GM19372 (cell line): ENCODE results near the gene ITGA1.

ENCODE experiments used
- ATAC-seq: cut with Tn5 transposase; IDR thresholded peaks from one replicate; pipeline ENCODE4 v1.9.1; 2021; ENCODE audit warnings: mild to moderate bottlenecking, low read depth, moderate library complexity; ENCODE audit not compliant: unreplicated experiment

ITGA1 gene

DNA sequence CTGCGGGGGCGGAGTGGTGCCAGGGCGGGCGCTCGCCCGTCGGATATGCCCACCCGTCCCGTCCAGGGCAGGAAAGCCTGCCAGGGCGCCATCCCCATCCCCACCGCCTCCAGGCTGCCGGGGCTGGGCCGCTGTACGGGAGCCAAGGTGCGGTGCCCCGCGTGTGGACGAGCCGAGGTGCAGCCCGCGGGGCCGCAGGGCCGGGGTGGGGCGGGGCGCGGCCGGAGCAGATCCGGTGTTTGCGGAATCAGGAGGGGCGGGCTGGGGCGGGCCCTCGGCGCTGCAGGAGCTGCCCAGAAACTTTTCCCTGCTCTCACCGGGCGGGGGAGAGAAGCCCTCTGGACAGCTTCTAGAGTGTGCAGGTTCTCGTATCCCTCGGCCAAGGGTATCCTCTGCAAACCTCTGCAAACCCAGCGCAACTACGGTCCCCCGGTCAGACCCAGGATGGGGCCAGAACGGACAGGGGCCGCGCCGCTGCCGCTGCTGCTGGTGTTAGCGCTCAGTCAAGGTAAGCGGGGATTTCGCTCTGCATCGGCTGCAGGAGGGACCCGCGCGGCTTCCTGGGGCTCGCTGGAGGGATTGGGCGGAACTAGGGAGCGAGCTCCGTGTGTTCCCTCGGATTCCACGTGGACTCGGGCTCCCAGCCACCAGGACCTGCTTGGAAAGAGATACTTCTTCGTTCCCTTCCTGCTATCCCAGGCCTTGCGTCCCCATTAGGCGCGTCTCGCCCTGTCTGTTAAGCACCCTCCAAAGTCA, 201.5 kb downstream of the ITGA1 start, which contains the start of gene ITGA2:
ITGA2 (plus strand) TSS at position 328 of the 756 bp plus-strand sequence; CDS start at position 445, 117 bp downstream.
- ATAC-seq = peak; percentile 58

DNA sequence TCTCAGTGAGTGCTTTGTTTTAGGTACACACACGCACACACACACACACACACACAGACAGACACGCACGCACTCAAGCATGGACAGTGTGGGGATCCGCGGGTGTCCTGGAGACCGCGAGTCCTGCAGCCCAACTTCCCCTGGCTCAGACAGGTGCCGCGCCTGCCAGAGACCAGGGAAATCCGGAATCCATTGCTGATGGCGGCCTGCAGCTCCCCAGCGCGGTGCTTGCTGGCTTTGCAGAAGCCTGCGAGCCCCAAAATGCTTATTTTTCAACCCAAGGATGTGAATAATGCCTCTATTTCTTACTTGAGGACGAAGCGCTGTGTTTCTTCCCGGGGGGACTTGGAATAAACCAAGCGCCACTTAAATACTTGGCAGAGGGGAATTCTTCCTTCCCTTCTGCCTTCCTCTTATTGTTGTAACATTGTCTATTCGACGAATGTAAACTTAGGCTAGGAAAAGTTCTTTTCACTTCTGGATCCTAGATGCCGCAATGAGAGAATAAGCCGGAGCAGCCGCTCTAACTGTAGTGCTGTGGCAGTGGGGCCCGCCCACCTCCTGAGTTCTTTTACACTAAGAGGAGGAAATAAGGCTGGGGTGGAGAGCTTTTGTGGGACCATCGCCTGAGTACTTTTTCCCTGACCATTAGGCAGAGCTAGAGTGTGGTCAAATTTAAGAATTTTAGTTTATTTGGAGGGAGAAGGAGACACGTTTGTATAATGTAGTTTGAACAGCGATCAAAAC, 202.2 kb downstream of the ITGA1 start:
- peak; percentile 16 for ATAC-seq

DNA sequence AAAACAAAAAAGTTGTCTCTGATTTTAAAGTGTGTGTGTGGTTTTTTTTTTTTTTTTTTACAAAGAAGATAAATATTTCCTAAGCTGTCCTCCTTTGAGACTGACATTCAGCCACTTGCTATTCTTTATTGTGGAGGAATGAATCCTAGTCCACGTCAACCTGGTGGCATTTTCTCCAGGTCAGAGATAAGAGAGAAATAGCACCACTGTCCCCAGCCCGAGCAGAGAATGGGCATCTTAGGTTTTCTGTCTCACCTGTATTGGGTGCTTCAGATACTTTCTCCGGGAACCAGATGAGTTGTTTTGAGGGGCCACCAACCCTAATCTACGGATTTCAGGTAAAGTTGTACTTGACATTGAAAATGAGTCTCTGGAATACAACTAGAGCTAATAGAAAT, 202.8 kb downstream of the ITGA1 start:
- no peak for ATAC-seq

DNA sequence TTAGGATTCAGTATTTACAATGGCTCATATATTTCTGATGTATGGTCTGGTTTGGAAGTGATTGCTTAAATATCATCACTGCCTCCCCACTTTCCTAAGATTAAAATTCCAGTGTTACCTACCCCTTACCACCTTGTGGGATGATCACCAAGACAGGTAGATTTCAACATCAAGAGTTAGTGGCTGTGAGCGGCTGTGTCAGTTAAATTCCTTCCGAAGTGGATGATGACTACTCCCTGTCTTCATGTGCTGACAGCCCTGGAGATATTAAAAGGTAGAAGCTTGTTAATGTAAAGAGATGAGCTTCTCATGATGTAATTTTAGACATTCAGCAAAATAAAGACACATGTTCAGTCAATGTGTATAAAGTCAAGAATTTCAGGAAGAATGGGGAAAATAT, 205.7 kb downstream of the ITGA1 start:
- no peak for ATAC-seq

GRCh38 chr5:52994266-52994665, 206.6 kb downstream of the ITGA1 start:
- ATAC-seq = no peak

DNA sequence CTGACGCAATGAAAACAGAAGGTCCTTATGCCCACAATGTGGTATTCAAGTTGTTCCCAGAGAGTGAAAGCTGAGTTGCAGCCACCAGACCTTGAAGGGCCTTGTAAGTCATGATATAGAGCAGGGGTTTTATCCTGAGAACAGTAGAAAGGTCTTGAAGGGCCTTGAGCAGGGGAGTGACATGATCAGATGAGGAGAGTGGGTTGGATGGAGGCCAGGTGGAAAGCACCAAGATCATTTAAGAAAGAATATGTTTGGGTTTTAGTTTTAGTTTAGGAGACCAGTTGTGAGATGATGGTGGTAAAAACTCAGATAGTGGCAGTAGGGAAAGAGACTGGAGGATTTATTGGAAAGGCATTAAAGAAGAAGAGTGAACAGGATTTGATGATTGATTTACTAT, 207.4 kb downstream of the ITGA1 start:
- ATAC-seq = no peak

DNA sequence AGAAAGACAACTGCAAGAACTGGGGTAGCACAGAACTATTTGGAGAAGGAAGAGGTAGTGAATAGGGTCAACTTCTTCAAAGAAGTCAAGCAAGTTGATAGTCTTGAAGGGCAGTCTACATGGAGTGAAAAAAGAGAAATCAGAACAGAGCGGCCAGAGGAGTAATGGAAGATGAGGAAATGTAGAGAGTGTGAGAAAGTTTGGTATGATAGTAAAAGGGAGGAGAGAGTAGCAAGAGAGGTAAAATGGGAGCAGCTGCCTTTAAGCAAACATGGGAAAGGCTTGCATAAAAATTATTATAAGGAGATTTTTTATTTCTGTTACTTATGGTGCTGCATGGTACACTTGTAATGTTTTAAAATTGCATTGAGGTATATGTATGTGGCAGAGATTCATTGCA, 208.2 kb downstream of the ITGA1 start:
- no peak for ATAC-seq

DNA sequence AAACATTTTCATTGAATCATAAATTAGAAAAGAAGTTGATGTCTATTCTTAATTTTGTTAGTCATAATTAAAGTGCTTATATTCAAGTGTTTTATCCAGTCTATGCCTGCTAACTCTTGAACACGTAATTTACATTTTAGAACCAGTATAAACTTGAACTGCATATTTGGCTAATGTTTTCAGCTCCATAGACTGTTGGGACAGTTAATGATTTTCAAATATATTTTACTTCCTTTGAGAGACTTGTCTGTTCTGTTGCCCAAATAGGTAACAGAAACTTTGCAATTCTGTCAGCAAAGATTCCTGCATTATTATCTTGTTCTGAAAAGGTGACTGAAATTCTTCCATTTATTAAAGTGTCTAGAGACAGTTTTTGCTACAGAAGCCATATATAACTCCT, 209.3 kb downstream of the ITGA1 start:
- ATAC-seq = no peak

GRCh38 chr5:52997424-52997823, 209.7 kb downstream of the ITGA1 start:
- ATAC-seq = no peak

GRCh38 chr5:52998552-52999313, 211.0 kb downstream of the ITGA1 start:
- peak; percentile 69 for ATAC-seq

GRCh38 chr5:52999344-52999949, 211.7 kb downstream of the ITGA1 start:
- ATAC-seq = no peak

GRCh38 chr5:53001541-53001940, 213.8 kb downstream of the ITGA1 start:
- no peak for ATAC-seq

GRCh38 chr5:53002491-53002890, 214.8 kb downstream of the ITGA1 start:
- no peak for ATAC-seq

DNA sequence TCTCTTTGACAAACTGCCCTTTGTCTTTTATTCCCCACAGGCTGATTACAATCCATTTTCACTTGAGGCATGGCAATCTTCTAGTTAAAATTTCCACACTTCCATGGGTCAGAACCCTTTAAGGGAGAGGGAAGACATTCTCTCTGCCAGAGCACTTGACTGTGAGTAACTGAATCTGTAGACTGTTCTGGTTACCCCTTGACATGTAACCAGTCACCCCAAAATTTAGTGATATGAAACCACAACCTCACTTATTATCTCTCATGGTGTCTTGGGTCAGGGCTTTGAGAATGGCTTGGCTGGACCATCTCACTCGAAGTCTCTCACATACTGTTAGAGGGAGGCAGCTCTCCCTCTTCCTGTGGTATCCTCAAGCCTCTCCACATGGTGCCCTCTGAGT, 215.4 kb downstream of the ITGA1 start:
- no peak for ATAC-seq

DNA sequence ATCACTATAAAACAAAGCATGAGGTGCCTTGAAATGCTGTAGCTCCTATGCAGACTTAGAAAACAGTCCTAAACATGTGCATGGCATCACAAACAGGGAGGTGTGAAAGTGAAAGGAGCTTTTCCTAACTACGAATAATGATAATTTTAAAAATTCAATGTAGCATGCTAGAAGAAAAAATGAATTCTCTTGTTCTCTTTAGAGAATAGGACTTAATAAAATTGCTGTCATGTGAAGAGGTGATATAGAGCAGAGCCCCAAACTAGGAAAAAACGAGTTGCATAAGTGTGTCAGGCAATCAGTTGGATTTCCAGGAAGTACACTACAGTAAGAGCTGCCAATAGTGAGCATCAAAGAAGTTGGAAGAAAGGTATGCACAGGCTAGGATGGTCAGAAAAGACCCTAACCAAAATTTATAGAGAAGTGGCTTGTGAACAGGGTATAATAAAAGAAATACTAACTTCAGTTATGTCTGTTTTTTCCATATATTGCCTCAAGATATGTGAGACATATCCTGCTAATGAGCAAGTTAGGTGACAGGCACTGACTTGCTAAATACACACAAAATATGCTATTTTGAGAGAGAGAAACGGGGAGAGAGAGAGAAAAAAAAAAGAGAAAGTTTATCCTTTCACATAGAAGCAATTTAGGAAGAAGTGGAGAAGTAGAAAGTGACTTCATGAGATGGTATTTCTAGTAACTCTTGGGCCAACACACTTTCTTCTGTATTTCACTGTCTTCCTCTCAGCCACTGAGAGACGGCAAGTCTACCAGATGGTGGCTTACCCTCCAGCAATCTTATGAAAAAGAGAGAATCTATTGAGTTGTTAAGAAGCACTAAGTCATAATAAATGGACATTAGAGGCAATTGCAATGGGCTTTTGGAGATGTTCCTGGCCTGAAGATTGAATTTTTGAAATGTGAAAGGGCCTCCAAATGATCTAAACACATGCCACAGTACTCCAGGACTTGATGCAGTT, 219.5 kb downstream of the ITGA1 start:
- no peak for ATAC-seq

GRCh38 chr5:53008751-53009150, 221.0 kb downstream of the ITGA1 start:
- ATAC-seq = peak; percentile 72
